Hypothalamus (tissue), 51 donors: ENCODE measurements around the gene MAPK7.

Experiments
- DNase-seq, 51 donors: peaks; one replicate each; lab custom pipeline; 2025; lab: John Stamatoyannopoulos, UW

MAPK7 gene

DNA sequence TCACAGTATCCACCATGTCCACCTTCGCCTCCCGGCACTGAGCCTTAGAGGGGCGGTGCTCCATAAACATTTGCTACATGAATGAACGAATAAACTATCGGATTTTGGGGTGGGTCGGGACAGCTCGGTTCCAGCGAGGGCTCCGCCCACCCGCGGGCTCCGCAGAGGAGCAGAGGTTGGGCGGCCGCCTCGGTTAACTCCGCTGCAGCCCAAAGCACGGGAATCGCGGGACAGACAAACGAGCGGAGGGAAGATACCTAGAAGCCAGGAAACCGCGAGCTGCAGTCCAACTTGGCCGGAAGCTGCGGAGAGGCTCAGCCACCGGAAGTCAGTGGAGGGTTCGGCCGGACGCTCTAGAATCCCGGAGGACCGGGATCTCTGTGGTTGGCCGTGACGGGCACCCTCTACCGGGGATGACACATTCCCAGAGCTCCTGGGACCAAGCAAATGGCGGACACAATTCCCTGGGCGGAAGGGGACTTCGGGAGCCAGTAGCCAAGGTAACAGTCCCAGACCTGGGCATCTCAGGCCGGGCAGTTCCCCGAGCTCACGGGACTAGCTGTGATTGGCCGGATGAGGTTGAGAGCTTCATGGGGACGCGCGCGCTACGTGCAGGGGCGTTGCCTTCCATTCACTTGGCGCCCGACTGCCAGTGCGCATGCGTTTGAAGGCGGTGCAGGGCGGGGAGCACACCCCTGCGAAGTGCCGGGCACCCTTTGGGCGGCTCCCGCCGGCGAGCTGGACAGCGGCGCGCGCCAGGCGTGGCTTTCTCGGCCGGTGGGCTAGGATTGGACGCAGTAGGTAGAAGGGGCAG is 489 bp upstream of the MAPK7 start:
- peak; percentile 90 to 100 (median 99) for DNase-seq

DNA sequence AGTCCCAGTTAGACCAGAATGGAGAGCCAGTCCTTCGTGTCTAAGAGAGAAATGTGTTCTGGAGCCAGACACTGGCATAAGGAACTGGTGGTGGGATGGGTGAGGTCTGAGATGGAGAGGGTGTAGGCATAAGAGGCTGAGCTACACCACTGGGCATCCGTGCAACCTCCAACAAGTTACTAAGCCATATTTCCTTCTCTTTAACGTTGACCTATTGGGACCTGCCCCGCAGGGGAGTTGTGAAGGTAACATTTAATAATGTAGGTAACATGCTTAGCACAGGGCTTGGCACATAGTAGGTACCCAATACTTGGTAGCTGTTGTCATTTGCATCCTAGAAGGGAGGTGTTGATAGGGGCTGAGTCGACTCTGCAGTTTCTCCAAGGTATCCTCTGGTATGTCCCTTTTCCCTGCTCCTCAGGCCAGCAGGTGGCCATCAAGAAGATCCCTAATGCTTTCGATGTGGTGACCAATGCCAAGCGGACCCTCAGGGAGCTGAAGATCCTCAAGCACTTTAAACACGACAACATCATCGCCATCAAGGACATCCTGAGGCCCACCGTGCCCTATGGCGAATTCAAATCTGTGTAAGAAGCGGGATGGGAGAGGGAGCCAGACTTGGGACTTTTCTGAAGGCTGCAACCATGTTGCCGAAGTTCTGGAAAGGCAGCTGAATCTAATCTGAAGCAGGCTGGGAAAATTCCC is 1.2 kb downstream of the MAPK7 start:
- no peak for DNase-seq

DNA sequence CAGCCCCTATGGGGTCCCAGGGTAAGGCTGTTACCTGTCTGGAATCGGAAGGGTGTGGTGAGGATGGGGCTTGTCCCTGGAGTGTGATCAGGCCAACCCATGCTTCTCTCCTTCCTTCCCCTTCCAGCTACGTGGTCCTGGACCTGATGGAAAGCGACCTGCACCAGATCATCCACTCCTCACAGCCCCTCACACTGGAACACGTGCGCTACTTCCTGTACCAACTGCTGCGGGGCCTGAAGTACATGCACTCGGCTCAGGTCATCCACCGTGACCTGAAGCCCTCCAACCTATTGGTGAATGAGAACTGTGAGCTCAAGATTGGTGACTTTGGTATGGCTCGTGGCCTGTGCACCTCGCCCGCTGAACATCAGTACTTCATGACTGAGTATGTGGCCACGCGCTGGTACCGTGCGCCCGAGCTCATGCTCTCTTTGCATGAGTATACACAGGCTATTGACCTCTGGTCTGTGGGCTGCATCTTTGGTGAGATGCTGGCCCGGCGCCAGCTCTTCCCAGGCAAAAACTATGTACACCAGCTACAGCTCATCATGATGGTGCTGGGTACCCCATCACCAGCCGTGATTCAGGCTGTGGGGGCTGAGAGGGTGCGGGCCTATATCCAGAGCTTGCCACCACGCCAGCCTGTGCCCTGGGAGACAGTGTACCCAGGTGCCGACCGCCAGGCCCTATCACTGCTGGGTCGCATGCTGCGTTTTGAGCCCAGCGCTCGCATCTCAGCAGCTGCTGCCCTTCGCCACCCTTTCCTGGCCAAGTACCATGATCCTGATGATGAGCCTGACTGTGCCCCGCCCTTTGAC is 2.4 kb downstream of the MAPK7 start:
- DNase-seq, result no peak

DNA sequence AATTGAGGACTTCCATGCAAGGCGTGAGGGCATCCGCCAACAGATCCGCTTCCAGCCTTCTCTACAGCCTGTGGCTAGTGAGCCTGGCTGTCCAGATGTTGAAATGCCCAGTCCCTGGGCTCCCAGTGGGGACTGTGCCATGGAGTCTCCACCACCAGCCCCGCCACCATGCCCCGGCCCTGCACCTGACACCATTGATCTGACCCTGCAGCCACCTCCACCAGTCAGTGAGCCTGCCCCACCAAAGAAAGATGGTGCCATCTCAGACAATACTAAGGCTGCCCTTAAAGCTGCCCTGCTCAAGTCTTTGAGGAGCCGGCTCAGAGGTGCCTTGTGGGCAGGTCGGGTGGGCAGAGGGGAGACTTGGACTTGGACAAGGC is 3.1 kb downstream of the MAPK7 start:
- DNase-seq, result no peak

DNA sequence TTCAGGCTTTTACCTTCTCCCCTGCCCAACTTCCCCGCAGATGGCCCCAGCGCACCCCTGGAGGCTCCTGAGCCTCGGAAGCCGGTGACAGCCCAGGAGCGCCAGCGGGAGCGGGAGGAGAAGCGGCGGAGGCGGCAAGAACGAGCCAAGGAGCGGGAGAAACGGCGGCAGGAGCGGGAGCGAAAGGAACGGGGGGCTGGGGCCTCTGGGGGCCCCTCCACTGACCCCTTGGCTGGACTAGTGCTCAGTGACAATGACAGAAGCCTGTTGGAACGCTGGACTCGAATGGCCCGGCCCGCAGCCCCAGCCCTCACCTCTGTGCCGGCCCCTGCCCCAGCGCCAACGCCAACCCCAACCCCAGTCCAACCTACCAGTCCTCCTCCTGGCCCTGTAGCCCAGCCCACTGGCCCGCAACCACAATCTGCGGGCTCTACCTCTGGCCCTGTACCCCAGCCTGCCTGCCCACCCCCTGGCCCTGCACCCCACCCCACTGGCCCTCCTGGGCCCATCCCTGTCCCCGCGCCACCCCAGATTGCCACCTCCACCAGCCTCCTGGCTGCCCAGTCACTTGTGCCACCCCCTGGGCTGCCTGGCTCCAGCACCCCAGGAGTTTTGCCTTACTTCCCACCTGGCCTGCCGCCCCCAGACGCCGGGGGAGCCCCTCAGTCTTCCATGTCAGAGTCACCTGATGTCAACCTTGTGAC is 3.6 kb downstream of the MAPK7 start:
- DNase-seq, result no peak

DNA sequence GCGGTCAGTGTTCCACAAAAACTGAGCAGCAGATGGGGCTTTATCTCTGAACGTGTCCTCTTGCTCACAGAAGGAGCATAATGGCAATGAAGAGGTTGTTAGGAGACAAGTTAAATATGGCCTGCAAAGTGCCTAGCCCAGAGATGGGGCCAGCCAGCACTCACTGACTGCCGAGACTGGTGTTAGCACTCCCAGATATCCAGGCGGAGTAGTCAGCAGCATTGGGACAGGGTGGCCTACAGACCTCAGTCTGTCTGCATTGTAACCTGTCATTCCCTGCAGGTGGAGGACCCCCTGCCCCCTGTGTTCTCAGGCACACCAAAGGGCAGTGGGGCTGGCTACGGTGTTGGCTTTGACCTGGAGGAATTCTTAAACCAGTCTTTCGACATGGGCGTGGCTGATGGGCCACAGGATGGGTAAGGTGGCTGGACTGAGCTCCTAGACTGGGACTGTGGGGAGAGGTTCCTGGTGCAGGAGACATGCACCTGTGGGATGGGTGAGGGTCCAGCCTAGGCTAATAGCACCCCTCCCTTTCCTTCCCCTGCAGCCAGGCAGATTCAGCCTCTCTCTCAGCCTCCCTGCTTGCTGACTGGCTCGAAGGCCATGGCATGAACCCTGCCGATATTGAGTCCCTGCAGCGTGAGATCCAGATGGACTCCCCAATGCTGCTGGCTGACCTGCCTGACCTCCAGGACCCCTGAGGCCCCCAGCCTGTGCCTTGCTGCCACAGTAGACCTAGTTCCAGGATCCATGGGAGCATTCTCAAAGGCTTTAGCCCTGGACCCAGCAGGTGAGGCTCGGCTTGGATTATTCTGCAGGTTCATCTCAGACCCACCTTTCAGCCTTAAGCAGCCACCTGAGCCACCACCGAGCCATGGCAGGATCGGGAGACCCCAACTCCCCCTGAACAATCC is 4.5 kb downstream of the MAPK7 start:
- no peak for DNase-seq

DNA sequence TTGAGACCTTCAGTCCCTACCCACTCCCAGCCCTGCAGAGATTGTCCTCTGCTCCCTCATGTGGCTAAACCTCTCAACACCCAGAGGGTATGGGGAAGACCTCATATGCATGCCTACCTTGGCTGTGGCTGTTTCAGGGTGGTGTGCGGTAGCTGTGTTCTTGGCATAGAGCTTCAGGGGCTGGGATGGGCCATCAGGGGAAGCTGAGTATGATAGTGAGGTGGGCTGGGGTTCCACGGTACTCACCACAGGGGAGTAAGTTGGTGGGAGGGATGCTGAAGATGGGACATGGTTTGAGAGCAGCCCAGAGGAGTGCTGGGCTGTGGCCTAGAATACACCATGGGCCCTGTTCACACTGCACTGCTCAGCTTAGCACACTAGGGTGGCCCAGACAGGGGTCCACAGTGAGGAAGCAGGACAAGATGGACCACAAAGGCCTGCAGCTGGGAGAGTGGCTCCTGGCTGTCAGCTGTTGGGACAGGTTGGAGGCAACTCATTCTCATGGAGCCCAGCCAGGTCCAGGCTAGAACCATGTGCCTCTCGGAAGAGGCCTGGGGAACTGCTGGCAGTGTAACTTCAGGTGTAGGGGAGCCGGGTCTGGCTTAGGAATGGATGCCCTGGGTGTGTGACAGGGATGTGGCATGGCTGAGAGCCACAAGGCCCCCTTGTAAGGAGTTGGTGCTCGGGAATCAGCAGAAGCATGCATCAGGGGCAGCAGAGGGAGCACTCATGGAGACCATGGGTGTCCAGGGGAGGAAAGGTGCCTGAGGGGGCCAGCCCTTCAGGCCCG is 5.6 kb downstream of the MAPK7 start:
- no peak for DNase-seq

DNA sequence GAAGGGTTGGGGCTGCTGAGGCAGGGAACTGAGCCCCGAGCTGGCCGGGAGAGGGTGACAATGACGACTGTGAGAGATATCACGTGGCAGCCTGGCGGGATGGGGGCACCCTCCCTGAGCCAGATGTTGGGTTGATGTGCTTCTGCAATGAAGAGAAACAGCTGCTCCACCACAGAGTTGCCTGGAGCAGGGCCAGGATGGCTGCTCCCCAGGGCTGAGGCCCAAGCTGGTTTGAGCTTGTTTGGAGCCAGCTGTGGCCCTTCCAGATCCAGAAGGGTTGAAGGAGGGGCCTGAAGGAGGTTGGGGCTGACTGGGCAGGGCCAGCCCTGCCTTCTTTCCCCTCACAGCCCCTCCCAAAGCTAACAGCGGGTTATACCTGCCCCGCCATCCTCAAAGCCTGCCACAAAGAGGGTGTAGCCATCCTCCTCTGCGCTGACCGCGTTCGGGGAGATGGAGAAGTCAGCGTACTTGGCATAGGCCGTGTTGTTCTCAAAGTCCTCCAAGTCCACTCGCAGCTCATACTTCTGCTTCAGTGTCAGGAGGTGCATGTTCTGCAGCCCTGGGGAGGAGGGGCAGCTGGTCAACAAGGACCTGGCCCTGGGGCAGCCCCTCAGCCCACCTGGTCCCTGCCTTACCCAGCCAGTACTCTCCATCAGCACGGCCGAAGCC is 6.6 kb downstream of the MAPK7 start:
- DNase-seq, result peak in 46 of 51 donors; percentile 28 to 90 (median 72)

DNA sequence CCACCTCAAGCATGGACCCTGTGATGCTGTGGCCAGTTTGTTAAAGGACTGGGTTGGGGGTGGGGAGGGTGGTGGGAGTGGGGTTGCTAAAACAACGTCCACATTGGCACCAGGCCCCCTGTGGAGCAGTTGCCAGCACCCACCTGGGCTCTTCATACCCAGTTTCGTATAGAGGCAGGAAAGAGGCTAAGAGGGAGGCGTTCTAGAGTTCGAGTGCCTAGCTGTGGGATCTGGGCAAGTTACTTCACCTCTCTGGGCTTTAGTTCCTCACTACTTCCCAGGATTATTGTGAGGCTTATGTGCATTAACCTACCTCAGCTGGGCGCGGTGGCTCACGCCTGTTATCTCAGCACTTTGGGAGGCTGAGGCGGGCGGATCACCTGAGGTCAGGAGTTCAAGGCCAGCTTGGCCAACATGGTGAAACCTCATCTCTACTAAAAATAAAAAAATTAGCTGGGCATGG is 7.3 kb downstream of the MAPK7 start:
- DNase-seq, result no peak

DNA sequence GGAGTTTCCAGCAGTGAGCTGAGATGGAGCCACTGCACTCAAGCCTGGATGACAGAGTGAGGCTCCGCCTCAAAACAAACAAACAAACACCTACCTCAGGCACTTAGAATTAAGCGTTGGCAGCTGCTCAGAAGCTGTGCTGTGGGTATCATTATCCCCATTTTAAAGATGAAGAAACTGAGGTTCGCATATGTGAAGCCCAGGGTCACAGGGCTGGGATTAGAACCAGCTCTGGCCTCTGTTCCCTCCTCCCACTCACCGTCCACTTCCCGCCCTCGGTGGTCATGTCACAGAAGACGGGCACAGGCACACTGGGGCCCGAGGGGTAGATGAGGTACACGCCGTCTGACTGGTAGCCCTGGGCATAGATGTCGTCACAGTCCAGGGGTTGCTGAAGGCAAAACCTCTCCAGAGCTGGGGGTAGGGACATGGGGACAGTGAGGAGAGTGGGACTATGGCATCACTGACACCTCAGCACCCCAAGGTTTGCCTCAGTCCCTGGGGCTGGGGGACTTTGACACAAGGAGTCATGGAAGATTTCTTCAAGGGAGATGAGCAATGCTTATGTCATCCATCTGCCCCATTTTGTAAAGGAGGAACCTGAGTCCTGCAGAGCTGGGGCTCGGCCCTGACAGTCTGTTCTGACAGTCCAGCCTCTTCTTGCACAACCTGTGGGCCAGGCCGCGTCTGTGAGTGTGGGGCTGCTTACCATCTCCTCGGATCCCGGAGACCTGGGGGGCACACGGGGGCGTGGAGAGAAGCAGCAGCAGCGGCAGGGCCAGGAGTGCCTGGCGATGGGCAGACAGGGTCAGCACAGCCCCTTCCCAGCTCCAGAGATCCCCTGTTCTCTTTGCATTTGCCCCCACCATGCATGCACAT is 8.0 kb downstream of the MAPK7 start:
- peak in 5 of 51 donors; percentile 12 to 30 (median 19) for DNase-seq

DNA sequence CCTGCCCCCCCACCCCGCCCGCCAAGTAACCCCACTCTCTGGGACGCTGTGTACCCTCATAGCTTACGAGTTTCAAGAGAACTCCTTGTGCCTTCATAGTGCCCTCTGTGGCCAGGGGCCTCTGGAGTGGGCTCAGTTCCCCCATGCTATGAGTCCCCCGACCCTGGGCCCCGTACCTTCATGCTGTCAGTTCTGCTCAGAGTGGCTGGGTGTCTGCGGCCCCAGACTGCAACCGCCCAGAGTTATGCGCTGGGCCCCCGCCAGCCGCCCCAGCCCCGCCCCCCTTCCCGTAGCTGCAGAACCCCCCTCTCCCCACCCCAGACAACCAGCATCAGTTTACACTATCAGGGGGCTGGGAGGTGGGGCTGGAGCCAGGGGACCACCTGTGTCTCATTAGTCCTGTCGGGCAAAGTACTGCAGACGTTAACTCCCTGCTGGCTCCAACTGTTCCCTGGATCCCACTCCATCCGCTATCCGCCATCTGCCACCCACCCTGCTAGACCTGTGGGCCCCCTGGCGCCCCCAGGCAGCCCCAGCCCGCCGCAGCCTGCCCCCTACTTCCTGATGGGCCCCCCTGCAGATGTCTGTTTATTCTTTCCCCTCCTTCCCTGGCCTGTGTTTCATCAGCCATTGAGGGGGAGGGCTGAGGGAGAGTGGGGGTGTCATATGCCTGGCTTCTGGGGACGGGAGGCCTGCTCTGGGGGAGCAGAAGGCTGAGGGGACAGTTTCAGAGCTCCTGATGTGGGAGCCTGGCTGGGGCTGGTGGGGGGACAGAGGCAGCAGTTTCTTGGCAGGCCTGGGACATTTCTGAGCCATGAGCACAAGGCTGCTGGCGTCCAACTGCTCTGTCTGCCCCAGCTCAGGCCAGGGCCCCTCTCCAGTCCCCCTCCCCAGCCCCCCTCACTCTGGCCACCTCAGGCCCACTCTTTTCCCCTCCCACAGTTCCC is 8.9 kb downstream of the MAPK7 start, which contains the start of gene MFAP4:
Gene MFAP4, minus strand, starts transcription at position 217 of the 947 bp plus-strand sequence. Its CDS starts 35 bp downstream, at position 182.
- DNase-seq, result peak in 30 of 51 donors; percentile 12 to 67 (median 44)

DNA sequence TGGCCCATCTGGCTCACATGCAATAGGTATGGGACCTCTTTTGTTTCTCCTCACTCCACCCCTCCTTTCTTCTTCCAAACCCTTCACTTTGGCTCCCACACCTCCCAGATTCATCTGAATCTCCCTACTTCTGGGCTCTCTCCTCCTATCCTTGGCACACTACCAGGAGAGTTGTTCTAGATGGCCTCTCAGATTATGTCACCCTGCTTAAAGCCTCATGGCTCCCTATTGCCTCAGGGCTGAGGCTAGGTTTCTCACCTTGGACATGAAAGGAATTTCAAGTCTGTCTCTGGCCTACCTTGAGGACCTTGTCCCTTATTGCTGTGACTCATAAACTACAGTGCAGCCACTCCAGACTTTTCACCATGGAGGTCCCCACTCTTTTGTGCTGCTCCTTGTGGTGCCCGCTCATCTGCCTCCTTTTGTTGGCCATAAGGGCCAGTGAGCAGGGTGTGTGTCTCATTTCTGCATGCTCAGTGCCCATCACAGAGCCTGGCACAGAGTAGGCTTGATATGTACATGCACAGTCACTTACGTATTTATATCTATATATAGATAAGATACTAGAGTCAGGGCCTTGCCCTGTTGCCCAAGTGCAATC is 9.7 kb downstream of the MAPK7 start:
- DNase-seq, result peak in 1 of 51 donors; percentile 59

DNA sequence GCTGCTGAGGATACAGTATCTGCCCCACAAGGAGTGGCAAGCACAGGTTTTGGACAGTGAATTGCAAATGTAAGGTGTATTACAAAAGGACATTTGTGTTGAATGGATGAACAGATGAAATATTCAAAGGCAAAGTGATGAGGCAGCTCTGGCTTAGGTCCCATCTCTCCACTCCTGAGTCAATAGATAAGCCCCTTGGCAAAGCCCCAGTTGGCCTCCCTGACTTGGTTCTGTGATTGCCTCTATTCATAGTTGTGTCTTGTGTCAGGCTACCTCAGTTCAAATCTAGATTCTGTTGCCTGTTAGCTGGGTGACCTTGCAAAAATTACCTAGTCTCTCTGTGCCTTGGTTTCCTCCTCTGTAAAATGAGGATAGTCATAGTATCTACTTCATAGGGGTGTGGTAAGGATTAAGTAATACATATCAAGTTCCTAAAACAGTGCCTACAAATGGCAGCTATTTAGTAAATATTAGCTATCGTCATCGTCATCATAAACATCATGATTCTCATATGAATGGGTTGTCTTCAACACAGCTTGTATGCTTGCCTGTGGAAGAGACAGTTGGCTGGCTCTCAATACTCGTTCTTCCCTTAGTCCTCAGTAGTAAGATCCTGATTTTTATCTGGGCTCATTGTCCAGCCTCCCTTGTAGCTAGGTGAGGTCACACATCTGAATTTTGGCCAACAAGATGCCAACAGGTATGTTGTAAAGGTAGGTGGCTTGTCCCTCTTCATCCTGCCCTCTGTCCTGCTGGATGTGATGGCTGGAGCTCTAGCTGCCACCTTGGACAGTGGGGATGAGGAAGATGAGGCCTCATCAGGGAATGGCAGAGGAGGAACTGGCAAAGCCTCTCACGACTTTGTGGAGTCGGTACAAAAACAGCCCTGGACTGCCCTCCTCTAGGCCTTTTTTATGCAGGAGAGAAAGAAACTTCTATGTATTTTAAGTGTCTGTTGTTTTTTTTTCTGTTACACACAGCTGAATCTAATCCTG is 10.8 kb downstream of the MAPK7 start:
- DNase-seq, result no peak

DNA sequence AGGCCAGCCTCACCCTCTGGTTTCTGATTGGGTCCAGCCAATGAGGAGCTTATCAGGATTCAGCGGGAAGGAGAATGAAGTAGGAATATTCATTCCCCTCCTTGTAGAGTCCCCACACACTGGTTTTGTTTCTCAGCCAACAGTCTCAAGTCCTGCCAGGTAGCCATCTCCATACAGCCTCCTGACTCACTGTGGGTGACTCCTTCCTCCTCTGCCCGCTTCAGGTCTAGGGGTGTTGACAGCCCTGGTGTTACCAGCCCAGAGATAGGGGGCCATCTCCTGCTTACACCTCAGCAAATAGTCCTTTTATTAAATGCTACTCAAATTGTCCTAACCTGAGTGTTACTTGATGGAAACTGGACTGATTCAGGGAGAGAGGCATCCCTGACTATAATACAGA is 12.7 kb downstream of the MAPK7 start:
- no peak for DNase-seq
